Measurements from ENCODE around the gene TUBGCP2.

DNA sequence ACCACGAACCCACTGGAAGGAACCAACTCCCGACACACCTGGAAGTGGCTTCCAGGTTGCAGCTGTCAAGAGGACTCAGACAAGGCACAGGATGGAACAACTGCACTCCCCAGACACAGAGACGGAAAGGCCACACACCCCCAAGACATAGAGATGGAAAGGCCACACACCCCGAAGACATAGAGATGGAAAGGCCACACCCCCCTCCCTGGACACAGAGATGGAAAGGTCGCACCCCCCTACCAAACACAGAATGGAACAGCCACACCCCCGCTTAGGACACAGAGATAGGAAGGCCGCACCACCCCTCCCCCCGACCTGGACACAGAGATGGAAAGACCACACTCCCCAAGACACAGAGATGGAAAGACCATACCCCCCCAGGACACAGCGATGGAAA lies 7.6 kb upstream of the TUBGCP2 start:
- TF ChIP-seq, protein P1, sequence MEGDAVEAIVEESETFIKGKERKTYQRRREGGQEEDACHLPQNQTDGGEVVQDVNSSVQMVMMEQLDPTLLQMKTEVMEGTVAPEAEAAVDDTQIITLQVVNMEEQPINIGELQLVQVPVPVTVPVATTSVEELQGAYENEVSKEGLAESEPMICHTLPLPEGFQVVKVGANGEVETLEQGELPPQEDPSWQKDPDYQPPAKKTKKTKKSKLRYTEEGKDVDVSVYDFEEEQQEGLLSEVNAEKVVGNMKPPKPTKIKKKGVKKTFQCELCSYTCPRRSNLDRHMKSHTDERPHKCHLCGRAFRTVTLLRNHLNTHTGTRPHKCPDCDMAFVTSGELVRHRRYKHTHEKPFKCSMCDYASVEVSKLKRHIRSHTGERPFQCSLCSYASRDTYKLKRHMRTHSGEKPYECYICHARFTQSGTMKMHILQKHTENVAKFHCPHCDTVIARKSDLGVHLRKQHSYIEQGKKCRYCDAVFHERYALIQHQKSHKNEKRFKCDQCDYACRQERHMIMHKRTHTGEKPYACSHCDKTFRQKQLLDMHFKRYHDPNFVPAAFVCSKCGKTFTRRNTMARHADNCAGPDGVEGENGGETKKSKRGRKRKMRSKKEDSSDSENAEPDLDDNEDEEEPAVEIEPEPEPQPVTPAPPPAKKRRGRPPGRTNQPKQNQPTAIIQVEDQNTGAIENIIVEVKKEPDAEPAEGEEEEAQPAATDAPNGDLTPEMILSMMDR (IDR thresholded peaks at IDR 0.05) = no peak
- no peak for TF ChIP-seq EP300 (IDR thresholded peaks at IDR 0.05)
